H7 (cell line): ENCODE results near the gene PLAAT3. TPM values are rescaled to one million over a fixed set of nuclear protein-coding genes. Genes with fewer than 3 reads are reported as not detected.
"Not testable (repeated sequence)": the region's sequence is repeated elsewhere in the genome, so short reads cannot be mapped to it uniquely, and the experiment has no call there.

ENCODE experiments used
- DNase-seq: peaks from one replicate; pipeline ENCODE4 v3.0.0; 2012
- H3K27me3 ChIP-seq: 2 replicates; pipeline ENCODE4 v1.6.0; 2011; ENCODE audit warnings: mild to moderate bottlenecking, low read length; ENCODE audit not compliant: control insufficient read depth, insufficient read depth
- H3K36me3 ChIP-seq: replicated peaks from 2 replicates; pipeline ENCODE4 v1.5.1; 2011; ENCODE audit warnings: low read length; ENCODE audit not compliant: control insufficient read depth, insufficient read depth
- H3K4me3 ChIP-seq: 2 replicates; pipeline ENCODE4 v1.5.1; 2011; ENCODE audit warnings: low read depth, mild to moderate bottlenecking, control low read depth, low read length, moderate library complexity; ENCODE audit not compliant: insufficient read depth
- total RNA-seq: library from RNA; depleted of rRNA; stranded (reverse); fragments of >200 nt; shearing (Covaris generic); gene quantifications from 2 replicates; pipeline ENCODE4 v1.2.3, GENCODE V29; 2014

The PLAAT3 gene
- total RNA-seq, 1 experiment from 2014 or later = 81.5 TPM

DNA sequence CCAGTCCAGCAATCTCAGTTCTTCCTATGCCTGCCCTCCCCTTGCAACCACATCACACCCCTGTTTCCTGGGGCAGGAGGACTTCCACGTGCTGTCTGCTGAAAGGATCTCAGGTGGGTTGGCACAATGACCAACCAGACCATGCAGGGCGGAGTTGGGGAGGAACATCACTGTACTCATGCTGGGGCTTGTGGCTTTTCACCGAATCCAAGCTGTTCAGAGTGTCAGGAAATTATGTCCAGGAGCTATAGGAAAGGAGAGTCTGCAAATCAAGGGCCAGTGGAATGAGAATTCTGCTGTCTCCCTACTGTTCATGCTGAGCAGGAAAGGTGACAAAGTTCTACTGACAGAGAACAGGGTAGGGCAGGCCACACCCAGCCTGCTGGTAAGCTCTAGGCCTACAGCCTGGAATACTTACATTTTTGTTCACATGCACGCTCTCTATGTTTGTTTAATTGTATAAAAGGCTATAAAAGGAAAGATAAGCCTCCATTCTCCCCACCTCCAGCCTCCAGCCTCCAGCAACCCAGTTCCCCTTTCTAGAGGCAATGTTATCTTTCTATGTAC, 49.4 kb downstream of the PLAAT3 start:
- no peak overlapping the region for H3K4me3 ChIP-seq
- DNase-seq = no peak

DNA sequence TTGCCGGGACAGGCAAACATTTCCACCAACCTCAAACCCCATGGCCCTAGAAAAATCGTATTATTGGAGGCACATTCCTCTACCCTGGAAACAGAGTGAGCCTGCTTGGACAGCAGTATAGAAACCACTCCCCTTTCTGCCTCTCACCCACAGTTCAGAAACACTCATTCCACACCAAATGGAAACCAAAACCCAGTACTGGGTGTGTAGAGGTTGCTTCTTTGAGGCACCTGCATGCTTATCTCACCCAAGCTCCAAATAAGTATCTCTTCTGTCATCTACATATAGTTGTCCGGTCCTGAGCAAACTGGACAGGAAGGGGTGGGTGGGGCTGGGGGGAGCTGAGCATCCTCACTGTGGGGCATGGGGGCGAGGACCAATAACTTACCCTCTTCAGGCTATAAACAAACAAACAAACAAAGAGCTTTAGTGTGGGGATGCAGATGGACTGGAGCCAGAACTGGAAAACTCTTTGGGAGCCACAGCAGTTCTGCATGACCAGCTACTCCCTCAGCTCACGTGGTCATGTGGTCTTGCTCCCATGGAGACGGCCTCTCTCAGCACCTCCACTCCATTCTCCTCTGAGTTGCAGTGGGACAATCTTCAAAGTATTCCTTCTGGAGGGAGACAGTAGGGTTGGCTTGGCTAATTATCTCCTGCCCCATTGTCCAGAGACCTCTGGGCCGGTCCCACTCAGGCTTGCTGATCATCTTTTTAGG, 50.0 kb downstream of the PLAAT3 start:
- H3K27me3 ChIP-seq = no peaks in the 10 kb centered on the region
- no peaks in the 10 kb centered on the region for H3K36me3 ChIP-seq
- H3K4me3 ChIP-seq = no peak overlapping the region
- no peak for DNase-seq

More for the DNA sequence above, 49.4 kb downstream of the PLAAT3 start:
- no peaks in the 10 kb centered on the region for H3K27me3 ChIP-seq
- no peaks in the 10 kb centered on the region for H3K36me3 ChIP-seq

GRCh38 chr11:63563201-63564055, 50.8 kb downstream of the PLAAT3 start, which contains the start of gene PLAAT2:
Gene PLAAT2 (minus strand): TSS chr11:63563379. CDS start chr11:63563324, 55 bp downstream.
- Histone ChIP-seq H3K27me3 (no peaks in the 10 kb centered on the region), H3K36me3 (no peaks in the 10 kb centered on the region), H3K4me3 (no peak within 1 kb of the TSS)
- DNase-seq = no peak

- Histone ChIP-seq H3K4me3 (no peak overlapping the region), H3K36me3 (no peaks in the 10 kb centered on the region), H3K27me3 (no peaks in the 10 kb centered on the region)
- no peak for DNase-seq
These were observed 53.6 kb downstream of the PLAAT3 start for GRCh38 chr11:63560506-63561180.

DNA sequence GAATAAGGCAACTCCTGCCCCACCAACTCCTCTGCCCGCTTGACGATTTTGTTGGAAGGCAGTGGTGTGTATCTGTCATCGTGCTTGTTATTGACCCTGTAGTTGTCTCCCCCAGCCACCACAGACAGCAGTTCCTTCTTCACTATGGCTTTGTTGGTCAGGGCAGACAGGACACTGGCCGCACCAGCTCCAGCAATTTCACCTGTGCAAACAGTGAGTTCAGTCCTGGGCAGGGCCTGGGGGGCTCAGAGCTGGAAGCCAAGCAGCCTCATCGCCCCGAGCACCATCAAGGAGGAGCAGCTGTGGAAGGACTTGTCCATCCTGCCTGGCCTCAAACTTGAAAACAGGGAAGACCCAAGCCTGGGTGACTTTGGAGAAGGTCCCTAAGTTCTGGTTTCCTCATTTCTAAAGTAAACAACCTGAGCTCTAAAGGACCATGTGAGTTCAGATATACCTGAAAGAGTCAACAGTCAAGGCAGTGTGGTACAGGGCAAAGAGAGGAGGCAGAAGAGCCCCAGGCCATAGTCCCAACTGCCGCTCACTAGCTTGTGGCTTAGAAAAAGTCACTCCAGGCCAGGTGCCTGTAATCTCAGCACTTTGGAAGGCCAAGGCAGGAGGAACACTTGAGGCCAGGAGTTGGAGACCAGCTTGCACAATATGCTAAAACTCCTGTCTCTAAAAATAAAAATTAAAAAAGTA, 55.6 kb downstream of the PLAAT3 start:
- H3K27me3 ChIP-seq = no peaks in the 10 kb centered on the region
- no peaks in the 10 kb centered on the region for H3K36me3 ChIP-seq
- no peak for DNase-seq
- H3K4me3 ChIP-seq = no peak overlapping the region

- H3K27me3 ChIP-seq = no peaks in the 10 kb centered on the region
- no peak for DNase-seq
- no peaks in the 10 kb centered on the region for H3K36me3 ChIP-seq
- H3K4me3 ChIP-seq = no peak overlapping the region
These were observed 56.7 kb downstream of the PLAAT3 start for GRCh38 chr11:63557570-63557969.

- H3K27me3 ChIP-seq = no peaks in the 10 kb centered on the region
- H3K4me3 ChIP-seq = no peak overlapping the region
- DNase-seq = no peak
These were observed 57.7 kb downstream of the PLAAT3 start for GRCh38 chr11:63556404-63557013.

DNA sequence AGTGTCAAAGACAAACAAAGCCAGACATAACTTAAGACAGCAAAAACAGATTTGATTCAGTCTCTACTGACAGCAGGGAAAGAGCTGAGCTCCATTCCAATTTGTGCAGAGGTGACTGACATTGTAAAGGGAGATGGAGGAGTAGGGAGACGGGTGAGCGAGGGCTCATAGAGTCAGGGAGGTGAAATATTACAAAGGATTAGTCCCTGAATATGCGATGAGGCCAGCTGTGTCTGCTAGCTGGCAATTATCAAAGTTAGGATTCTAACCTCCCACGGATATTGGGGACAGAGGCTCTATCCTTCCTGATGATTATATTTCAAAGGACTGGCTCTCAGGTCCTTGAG, 59.4 kb downstream of the PLAAT3 start:
- DNase-seq = no peak
- no peak overlapping the region for H3K4me3 ChIP-seq
- no peaks in the 10 kb centered on the region for H3K36me3 ChIP-seq
- no peaks in the 10 kb centered on the region for H3K27me3 ChIP-seq

More at GRCh38 chr11:63556404-63557013, 57.7 kb downstream of the PLAAT3 start:
- no peaks in the 10 kb centered on the region for H3K36me3 ChIP-seq

DNA sequence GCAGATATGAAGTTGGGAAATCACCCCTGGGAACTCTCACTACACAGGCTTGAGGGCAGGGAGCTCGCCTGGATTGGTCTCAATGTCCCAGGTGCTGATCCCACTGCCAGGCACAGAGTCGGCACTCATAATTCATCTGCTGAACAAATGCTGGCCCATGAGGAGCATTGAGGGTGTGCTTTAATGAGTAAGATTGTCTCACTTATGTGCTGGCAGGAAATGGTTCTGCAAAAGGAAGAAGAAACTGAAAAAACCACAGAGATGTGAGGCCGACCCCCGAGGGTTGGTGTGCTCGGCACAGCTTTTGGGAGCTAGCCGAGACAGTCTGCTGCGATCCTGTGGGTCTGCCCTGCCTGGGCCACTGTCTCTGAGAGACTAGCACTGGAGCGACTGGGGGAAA, 60.5 kb downstream of the PLAAT3 start:
- Histone ChIP-seq H3K27me3 (no peaks in the 10 kb centered on the region), H3K4me3 (no peak overlapping the region), H3K36me3 (no peaks in the 10 kb centered on the region)
- DNase-seq = no peak

DNA sequence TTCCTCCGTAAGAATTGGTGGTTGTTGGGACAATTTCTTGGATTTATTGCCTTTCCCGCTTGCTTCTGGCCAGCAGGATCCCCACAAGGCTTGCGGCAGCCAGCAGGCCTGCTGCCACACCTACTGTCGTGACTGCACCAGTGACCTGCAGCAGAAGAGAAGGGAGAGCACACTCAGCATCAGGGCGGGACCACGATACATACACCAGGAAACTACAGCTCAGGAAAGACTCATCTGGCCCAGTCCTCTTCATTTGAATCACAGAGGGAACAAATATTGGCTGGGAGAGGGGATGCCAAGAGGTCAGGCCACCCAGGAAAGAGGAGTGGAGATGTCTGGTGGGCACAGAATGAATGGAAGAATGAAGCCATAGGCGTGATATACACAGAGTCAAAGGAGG, 61.3 kb downstream of the PLAAT3 start:
- DNase-seq = no peak
- no peaks in the 10 kb centered on the region for H3K36me3 ChIP-seq
- no peak overlapping the region for H3K4me3 ChIP-seq
- H3K27me3 ChIP-seq = no peaks in the 10 kb centered on the region

GRCh38 chr11:63551889-63552266, 62.4 kb downstream of the PLAAT3 start:
- no peaks in the 10 kb centered on the region for H3K27me3 ChIP-seq
- no peak for DNase-seq
- no peaks in the 10 kb centered on the region for H3K36me3 ChIP-seq
- no peak overlapping the region for H3K4me3 ChIP-seq

DNA sequence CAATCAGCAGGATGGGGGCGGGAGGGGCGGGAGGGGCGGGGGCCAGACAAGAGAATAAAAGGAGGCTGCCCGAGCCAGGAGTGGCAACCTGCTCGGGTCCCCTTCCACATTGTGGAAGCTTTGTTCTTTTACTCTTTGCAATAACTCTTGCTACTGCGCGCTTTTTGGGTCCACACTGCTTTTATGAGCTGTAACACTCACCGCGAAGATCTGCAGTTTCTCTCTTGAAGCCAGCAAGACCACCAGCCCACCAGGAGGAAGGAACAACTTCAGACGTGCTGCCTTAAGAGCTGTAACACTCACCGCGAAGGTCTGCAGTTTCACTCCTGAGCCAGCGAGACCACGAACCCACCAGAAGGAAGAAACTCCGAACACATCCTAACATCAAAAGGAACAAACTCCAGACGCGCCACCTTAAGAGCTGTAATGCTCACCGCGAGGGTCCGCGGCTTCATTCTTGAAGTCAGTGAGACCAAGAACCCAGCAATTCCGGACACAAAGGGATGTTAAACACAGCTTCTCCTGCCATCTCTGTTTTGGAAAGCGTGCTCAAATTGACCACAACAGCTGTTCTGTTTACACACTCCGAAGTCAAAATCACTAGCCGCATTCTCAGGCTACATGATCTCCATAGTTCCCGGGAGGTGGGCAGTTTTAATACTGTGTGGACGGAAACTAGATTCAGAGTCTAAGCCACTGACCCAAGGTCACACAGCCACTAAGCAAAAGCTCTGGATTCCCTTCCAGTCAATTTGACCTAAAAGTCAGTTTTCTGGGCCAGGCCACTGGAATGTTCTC, 62.9 kb downstream of the PLAAT3 start:
- DNase-seq = no peak
- Histone ChIP-seq H3K4me3 (no peak overlapping the region), H3K36me3 (no peaks in the 10 kb centered on the region), H3K27me3 (no peaks in the 10 kb centered on the region)

DNA sequence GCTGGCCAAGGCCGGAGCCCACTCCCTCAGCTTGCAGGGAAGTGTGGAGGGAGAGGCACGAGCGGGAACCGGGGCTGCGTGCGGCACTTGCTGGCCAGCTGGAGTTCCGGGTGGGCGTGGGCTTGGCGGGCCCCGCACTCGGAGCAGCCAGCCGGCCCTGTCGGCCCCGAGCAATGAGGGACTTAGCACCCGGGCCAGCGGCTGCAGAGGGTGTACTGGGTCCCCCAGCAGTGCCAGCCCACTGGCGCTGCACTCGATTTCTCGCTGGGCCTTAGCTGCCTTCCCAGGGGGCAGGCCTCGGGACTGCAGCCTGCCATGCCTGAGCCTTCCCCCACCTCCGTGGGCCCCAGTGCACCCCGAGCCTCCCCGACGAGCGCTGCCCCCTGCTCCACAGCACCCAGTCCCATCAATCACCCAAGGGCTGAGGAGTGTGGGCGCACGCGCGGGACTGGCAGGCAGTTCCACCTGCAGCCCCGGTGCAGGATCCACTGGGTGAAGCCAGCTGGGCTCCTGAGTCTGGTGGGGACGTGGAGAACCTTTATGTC, 64.0 kb downstream of the PLAAT3 start:
- H3K27me3 ChIP-seq, H3K36me3 ChIP-seq, DNase-seq, H3K4me3 ChIP-seq: not testable (repeated sequence)
